CD4-positive, alpha-beta T cell treated with Interferon gamma for 1 hour (primary cell): ENCODE measurements around the gene SCUBE3.

ENCODE experiments used
- DNase-seq: peaks from one replicate; pipeline ENCODE4 v3.0.0-alpha.2; 2020

Gene SCUBE3

DNA sequence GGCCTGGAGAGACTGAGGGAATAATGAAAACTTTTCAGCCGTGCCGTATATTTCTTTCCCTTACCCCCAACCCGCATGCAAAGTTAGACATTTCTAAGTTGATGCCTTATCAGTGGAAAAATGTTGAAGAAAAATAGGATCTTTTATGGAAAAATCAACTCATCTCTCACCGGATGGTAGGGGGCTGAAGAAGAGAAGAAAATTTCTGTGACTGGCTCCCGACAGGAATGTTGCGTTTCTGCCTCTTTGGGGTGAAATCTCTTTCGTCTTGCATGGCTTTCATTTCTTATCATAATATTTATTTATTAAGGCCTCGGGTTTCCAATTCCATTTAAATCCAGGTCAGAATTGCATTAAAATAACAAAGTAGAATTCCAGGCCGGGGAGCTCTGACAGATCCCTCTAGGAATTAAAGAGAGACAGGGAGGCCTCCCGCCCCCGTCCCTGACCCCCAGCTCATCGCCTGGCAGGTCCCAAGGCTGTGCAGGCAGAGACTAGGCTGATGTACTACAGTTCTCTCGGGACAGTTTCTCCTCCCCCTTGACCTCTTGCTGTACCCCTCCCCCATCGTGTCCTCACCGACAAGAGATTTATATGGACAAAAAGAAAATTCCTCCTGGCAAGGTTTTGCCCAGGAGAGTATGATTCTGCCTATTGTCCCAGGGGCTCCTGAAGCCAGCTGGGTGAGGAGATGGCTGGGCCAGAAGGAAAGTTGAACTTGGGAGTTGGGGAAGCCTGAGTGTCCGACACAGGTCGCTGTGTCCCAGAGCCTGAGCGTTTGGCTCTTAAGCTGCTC, 1.3 kb downstream of the SCUBE3 start:
- no peak for DNase-seq

GRCh38 chr6:35215665-35216411, 2.1 kb downstream of the SCUBE3 start:
- DNase-seq, result no peak

GRCh38 chr6:35216412-35216732, 2.6 kb downstream of the SCUBE3 start:
- DNase-seq, result no peak

GRCh38 chr6:35216851-35217811, 3.4 kb downstream of the SCUBE3 start:
- no peak for DNase-seq

- DNase-seq, result no peak
These were observed 4.3 kb downstream of the SCUBE3 start for GRCh38 chr6:35218021-35218420.

DNA sequence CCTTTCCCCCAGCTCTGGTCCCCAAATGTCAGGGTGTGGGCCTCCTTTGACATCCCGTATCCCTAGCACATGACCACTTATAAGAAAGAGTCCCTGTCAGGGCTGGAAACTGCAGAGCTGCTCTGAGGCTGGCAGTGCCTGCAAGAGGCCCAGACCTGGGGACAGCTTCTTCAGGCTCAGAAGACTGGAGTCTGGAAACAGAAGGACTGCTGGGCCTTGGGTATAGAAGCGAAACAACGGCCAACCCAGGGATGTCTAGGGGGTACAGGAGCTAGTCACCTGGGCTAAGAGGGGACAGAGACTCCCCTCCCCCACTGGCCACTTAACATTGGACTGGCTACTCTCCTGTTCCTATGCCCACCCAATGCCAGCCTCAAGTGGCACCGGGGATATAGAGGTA, 4.7 kb downstream of the SCUBE3 start:
- DNase-seq, result no peak

- DNase-seq, result no peak
These were observed 6.0 kb downstream of the SCUBE3 start for GRCh38 chr6:35219683-35220326.

DNA sequence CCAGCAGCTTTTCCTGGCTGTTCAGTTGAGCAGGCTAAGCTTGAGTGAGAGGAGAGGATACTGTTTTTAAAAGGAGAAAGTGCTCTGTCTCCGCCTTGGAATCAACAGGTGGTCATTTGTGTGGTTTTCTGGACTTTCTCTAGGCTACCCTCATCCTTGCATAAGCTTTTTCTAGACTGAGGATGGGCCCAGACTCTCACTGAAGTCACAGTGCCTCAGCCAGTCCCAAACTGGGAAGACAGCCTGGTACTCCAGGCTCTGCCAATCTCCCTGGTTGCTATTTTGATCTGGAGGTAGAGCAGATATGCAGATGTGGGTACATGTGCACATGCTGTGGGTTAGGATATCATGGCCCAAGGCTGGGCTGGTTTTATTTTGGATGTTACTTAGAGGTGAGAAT, 7.0 kb downstream of the SCUBE3 start:
- DNase-seq, result no peak

DNA sequence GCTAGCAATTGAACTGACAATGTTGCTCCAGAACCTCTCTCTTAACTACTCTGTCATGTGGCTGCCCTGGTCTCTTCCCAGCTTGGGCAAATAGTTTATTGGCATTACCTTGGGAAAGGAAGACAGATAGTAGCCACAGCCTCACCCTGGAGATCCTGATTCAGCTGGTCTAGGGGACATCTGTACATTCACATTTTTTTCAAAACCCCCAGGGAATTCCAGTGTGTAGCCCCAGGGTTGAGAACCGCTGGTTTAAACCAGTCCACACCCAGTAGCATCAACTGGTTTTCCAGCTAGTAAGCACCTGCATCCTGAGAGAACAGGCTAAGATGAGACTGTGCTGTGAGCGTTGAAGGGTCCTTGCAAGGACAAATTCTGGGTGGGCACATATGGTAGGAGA, 9.6 kb downstream of the SCUBE3 start:
- DNase-seq, result no peak

DNA sequence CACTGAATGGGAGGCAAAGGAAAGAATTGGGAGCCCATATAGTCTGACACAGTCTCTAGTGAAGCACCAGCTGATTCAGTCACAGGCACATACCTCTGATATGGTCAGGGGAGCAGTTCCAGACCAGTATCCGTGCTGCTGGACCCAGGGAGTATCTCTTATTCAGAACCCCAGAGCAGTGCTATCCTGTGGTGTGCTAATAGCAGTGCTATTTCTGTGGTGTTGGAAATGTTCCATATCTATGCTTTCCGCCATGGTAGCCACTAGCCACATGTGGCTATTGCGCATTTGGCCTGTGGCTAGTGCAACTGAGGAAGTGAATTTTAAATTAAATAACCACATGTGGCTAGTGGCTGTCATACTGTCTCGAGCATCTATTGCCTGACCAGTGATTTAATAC, 11.0 kb downstream of the SCUBE3 start:
- DNase-seq, result no peak

- DNase-seq, result no peak
These were observed 14.7 kb downstream of the SCUBE3 start for GRCh38 chr6:35228481-35228880.

DNA sequence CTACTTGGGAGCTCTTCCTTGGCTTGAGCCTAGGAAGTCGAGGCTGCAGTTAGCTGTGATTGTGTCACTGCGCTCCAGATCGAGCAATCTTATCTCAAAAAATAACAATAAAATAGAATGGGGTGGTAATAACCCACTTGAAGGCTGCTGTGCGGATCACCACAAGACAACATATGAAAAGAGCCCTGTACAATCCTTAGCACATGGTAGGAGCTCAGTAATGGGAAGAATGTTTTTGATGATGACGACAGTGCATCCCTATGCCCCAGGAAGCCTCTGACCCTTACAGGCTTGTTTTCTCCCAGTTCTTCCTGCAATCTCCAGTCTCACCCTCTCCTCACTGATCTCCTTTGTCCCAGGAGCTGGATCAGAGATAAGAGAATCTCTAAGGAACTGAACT, 15.5 kb downstream of the SCUBE3 start:
- DNase-seq, result no peak

GRCh38 chr6:35230498-35230897, 16.7 kb downstream of the SCUBE3 start:
- DNase-seq, result no peak

DNA sequence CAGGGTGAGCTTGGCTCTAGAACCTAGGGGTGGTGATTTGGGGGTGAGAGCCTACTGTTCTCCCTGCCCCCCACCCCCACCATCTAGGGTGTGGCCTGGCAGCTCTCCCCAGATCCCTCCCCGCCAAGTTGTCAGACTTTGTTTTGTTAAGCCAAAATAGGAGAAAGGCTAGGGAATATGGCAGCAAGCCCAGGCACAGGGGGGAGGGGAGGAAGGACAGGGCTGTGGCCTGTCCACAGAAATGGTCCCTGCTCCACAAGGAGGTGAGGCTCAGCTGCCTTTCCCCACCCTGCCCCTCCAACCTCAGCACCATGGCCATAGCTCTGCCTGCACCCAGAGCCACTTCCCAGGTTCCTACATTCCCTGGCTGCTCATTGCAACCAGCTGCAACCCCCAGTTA, 17.2 kb downstream of the SCUBE3 start:
- no peak for DNase-seq

DNA sequence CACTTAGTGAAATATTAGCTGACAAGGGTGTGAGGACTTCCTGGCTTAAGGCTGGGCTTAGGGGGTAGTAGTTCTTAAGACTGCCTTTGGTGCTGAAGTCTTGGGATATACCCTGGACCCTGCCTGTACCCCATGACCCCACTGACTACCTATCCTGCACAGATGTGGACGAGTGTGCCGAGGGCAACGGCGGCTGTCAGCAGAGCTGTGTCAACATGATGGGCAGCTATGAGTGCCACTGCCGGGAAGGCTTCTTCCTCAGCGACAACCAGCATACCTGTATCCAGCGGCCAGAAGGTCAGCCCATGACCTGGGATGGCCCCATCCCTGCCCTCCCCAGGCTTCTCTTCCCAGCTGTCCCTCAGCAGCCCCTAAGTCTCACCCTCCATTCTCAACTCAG, 17.8 kb downstream of the SCUBE3 start:
- DNase-seq, result no peak

DNA sequence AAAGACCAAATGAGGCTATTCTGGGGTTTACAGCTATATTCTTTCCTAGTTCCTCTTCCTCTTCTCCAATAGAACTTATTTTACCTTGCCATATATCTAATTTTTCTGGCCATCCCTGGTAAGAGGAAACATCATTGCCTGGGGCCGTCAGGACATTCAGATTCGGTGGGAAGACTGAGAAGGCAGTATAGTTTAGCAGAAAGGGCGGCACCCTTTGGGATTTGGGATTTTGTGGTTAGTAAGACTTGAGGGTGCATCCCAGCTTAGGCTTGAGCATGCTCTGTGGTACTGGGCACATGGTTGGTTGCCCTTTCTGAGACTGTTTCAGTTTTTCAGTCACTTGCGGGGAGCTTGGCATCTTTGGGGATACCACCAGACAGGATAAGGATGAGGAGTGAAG, 21.1 kb downstream of the SCUBE3 start:
- DNase-seq, result no peak

DNA sequence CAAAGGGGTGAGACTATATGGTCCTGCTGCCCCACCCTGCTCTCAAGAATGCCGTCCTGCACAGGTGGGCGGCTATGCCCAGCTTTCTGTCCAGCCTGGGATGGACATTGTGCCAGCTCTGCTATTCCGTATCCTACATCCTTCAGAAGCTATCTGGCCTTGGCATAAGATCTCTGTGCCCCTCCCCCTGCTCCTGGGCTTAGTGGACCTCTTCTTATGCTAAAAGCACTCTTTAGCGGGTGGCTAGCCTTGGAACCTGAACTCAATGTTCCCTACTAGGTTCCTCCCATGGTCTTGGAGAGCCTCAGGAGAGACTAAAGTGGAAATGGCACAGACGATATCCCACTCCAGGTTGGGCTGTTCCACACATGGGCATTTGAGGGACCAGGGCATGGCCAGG, 22.5 kb downstream of the SCUBE3 start:
- no peak for DNase-seq

GRCh38 chr6:35237476-35237875, 23.7 kb downstream of the SCUBE3 start:
- DNase-seq, result no peak

- no peak for DNase-seq
These were observed 25.1 kb downstream of the SCUBE3 start for GRCh38 chr6:35238843-35239289.

DNA sequence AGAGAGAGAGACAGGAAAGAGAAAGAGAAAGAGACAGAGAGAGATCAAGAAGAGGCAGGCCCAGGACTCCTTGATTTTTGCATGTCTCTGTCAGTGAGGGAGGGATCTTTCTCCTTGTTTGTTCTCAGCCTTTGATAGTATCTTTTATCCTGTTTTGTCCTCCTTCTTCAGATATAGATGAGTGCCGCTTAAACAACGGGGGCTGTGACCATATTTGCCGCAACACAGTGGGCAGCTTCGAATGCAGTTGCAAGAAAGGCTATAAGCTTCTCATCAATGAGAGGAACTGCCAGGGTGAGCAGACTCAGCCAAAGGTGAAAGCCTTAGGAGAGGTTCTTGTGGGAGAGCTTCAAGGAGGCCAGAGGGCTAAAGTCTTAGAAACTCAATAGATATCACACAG, 25.8 kb downstream of the SCUBE3 start:
- no peak for DNase-seq

- DNase-seq, result peak; percentile 54
These were observed 27.4 kb downstream of the SCUBE3 start for GRCh38 chr6:35240838-35241801.

DNA sequence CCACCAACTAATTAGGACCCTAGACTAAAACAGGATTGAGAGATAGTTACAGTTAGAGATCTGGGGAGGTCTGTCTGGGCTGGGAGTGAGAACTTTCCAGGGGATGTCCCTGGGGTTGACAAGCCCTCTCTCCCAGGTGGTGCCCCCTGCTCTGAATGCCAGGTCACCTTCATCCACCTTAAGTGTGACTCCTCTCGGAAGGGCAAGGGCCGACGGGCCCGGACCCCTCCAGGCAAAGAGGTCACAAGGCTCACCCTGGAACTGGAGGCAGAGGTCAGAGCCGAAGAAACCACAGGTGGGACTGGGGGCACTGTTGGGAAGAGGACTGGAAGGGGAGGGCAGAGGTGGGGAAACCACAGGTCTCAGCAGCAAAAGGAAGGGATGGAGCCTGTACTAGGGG, 28.7 kb downstream of the SCUBE3 start:
- DNase-seq, result no peak
